ENCODE measurements around the gene FRMD6.

FRMD6 gene

GRCh38 chr14:51674294-51675002 lies 22.7 kb downstream of the FRMD6 start:
- DNase-seq, result no peak

DNA sequence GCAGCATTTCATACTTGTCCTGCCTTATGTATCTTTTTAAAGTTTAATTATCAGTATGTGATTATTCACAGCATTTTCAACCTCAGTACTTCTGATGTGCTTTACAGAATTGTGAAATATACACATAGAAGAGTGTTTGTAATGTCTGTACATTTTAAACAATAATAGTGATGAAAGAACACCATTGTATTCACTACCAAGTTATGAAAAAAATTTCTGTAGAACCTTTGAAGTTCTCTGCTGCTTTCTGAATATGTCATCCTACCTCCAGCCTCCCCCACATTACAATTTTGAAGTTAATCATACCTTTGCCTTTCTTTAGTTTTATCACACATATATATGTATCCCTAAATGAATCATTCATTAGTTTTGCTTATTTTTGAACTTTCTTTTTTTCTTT lies 24.8 kb downstream of the FRMD6 start:
- DNase-seq, result no peak

DNA sequence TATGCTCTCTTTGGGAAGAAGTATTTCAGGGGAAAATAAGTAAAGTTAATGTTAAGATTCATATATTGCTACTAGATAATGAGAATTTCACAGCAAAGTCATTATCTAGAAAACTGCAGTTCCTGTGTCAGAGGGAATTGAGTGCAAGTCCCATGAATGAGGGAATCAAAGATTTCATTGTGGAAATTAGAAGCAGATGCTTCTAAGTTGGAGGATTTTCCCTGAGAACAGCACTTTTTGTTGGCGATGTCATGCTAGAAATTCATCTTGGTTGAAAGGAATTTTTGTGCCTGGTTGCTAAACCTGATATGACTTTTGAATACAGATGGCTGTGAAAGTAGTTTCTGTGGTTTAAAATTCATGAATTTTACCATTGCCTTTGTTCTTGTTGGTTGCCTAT lies 25.6 kb downstream of the FRMD6 start:
- no peak for DNase-seq

- DNase-seq, result no peak
Measured at GRCh38 chr14:51677738-51678137, 26.0 kb downstream of the FRMD6 start.

GRCh38 chr14:51680031-51680430 lies 28.3 kb downstream of the FRMD6 start:
- no peak for DNase-seq

DNA sequence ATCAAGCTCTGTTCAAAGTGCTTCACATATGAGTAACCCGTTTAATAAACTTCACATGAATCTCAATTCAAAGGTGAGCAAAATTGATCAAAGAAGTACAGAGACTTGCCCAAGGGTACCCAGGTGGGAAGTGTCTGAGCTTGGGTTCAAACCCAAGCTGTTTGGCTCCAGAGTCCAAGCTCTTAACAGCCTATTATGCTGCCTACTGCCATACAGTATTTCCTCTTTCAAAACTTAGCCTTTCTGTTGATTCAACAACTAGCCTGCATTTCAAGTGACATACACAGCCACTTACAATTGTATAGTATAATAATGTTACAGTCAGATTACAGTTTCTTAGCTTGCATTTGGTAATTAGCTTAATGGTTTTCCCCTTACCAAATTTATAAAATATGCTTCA lies 29.7 kb downstream of the FRMD6 start:
- no peak for DNase-seq

- no peak for DNase-seq
Measured at GRCh38 chr14:51682411-51682810, 30.7 kb downstream of the FRMD6 start.

DNA sequence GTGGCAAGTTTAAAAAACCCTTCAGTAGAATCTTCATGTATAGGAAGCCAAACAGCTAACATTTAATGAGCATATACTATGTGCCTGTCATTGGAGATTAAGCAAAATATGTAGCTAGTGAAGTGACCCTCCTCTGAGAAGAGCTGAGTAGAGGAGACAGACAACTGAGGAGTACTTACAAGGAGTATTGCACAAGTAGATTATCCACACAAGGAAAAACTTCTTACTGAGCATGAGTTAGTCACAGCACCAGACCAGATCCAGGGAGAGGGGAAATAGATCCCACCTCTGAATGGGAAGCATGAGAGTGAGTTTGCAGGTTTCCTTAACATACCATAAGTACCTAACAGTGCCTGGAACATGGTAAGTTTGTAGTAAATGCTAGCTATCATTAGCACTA lies 33.0 kb downstream of the FRMD6 start:
- no peak for DNase-seq

DNA sequence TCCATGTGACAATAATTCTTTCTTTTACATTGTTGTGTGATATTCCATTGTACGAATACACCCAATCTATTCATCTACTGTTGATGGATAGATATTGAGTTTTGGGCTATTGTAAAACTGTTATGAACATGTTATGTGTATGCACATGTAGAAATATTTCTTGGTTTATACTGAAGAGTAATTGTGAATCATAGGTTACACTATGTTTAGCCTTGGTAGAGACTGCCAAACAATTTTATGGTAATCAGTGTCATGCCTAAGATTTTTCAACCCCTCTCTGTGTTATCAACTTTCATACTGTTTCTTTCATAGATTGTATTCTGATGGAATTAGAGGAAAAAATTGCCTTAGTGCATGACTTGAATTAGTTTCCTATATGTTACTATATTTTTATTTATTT lies 39.5 kb downstream of the FRMD6 start:
- no peak for DNase-seq

GRCh38 chr14:51692646-51693045 lies 40.9 kb downstream of the FRMD6 start:
- DNase-seq, result no peak

DNA sequence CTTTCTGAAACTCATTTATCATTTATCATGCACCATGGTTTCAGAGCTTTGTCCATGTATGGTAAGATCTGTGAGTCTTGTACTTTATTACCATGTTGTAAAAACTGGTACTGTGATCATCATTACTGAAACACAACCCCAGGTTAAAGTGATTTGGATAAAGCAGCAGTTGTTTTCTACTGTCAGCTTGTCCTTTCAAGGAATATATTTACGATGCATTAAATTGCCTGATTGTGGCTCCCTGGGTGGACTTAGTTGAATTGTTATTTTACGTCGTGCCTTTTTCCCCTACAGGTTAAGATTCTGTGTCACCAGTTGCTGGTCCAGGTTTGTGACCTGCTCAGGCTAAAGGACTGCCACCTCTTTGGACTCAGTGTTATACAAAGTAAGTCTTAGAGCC lies 46.1 kb downstream of the FRMD6 start:
- DNase-seq, result no peak

DNA sequence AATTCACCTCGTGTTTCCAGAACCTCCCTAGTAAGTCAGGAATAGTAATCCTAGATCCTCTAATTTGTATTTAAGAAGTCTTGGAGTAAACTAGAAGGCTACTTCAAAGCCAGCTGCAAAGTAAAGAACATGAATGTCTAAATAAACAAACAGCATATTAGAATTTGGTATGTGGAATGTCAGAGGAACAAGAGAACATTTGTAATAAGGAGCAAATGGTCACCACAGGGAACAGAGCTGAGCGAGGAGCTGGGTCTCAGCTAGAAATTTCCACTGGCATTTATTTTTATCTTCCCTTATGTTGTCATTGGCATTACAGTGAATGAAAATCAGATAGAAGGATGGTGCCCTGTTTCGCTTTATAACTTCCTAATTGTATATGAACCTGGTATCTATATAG lies 50.2 kb downstream of the FRMD6 start:
- DNase-seq, result no peak

DNA sequence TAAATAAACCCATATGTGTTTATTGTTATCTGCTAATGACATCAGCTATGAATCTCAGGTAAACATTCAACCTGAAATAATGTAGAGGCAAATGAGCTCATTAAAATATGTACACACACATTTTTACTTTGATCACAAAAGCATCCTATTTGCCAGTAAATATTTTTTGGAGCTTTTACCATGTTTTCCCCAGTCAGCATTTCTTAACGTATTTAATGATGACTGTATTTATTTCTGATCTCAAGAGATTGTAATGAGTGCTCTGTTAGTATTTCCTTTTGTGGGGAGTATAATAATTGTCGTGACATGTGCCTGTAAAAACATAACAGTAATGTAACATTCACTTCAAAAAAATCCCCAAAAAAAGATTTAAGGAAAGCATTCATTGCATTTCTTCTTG lies 52.1 kb downstream of the FRMD6 start:
- DNase-seq, result no peak

DNA sequence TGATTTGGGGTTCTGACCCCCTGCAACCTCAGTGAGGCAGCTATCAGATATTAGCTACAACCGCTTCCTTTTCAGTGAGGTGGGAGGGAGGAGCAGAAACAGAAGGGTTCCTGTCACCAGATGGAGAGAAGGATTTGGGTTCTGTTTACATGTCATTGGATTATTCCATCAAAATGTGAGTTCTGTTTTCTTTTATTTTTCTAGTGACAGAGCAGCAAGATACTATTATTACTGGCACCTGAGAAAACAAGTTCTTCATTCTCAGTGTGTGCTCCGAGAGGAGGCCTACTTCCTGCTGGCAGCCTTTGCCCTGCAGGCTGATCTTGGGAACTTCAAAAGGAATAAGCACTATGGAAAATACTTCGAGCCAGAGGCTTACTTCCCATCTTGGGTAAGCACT lies 52.8 kb downstream of the FRMD6 start:
- no peak for DNase-seq

DNA sequence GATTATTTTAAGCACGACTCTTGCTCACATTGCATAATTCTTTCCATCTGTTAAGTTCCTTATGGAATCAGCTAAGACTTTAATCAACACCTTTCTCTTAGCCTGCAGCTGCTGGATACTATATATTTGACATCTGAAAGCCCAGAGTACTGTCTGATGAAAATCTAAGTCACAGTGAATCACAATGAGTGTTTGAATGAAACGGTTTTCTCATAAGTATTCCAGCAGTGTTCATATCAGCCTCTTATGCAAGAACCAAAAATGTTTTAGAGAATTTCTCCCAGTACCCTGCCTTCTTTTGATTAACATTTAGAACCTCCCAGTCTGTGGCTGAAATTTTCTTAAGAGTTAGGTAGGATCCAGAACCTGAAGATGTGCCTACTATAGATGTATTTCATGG lies 55.6 kb downstream of the FRMD6 start:
- DNase-seq, result no peak

- DNase-seq, result no peak
Measured at GRCh38 chr14:51711505-51711904, 59.8 kb downstream of the FRMD6 start.

- no peak for DNase-seq
Measured at GRCh38 chr14:51715250-51715649, 63.5 kb downstream of the FRMD6 start.

DNA sequence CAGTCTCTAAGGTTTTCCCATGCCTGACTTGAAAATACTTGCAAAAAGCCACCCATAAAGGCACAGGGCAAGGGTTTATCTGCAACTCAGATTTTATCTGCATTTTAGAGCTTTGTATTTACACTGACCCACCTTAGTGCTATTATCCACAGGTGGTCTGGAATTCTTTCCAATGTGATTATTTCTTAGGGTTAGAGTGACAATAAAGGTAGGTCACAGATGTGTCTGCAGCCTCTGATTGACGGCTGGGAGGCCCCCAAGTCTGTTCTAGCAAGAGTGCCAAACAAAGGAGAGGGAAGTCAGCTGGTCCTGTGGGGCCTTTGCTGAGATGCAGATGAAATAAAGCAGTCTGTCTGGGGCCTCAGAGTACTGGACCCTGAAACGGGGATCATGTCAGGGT lies 64.0 kb downstream of the FRMD6 start:
- DNase-seq, result no peak

GRCh38 chr14:51716610-51717009 lies 64.9 kb downstream of the FRMD6 start:
- DNase-seq, result no peak

DNA sequence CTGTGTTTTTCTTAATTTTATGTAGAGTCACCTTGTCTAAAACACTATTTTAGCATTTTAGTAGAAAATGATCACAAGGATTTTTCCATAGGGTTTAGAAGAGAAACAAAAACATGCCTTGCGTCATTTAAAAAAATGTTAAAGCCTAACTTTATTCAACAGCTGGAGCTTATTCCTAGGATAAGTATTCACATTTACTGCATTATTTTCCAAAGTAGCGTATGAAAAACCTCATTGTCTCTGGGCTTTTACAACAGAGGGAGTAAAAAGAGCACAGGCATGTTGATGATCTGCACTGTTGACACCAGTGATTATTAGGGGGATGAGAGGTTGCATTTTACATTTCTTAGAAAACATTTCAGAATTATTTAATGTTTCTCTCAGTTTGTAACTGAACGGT lies 66.1 kb downstream of the FRMD6 start:
- no peak for DNase-seq

DNA sequence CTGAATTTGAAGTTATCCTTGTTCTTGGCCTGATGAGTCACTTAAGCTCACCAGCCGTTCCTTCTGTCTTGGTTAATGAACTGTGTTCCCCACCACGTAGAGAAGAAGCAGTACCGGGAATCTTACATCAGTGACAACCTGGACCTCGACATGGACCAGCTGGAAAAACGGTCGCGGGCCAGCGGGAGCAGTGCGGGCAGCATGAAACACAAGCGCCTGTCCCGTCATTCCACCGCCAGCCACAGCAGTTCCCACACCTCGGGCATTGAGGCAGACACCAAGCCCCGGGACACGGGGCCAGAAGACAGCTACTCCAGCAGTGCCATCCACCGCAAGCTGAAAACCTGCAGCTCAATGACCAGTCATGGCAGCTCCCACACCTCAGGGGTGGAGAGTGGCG lies 68.2 kb downstream of the FRMD6 start:
- no peak for DNase-seq

- DNase-seq, result no peak
Measured at GRCh38 chr14:51723990-51724389, 72.3 kb downstream of the FRMD6 start.

GRCh38 chr14:51724650-51725049 lies 72.9 kb downstream of the FRMD6 start:
- DNase-seq, result no peak

GRCh38 chr14:51725061-51725460 lies 73.4 kb downstream of the FRMD6 start:
- no peak for DNase-seq

DNA sequence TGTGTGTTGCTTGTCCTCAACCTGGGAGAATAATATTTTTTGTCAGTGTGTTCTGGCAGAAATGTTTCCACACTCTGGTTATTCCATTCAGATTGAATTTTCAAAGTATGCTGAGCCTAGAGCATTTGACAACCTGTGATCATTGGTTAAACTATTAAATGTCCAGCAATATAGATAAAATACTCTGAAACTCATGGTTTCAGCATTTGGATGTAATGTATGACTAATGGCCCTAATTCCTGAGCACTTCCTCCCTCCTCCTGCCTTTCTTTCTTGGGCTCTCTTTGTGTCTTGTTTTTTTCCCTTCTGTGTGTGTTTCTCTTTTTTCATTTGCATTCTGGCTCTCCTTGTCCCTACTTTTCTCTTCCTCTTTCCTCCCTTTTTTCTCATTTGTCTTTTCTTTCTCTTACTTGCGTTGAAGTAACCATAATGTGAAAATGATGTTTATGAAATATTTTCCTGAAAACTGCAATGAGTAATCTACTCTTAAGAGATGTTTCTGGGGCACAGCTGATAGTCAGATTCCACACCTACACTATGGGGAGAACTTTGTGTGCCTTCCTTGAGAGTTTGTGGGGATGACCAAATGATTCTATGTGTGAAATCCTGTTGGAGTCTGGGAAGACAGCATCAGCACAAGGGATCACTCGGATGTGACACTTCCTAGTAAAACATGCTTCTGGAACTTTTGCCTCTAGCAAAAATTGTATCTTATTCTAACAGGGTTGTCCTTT lies 74.6 kb downstream of the FRMD6 start:
- DNase-seq, result no peak
